ENCODE results near the gene PGM1. TPM values are rescaled to one million over a fixed set of nuclear protein-coding genes. Genes with fewer than 3 reads are reported as not detected.
A peak's percentile ranks its signal among the peaks of the same experiment; 100 is the strongest.

PGM1 gene
- total RNA-seq, 2 experiments from 2014 or later: 43.2 to 56.9 TPM

GRCh38 chr1:63615768-63616420 is 22.7 kb downstream of the PGM1 start:
- BruUV-seq (replicated peaks): no TSS peak
- Histone ChIP-seq H3K4me1 (ENCODE audit: insufficient read depth, low read length, poor library complexity, severe bottlenecking) (peaks cover 4% of the 10 kb centered on the region), H3K4me2 (ENCODE audit: low read length) (no peak overlapping the region), H3K9me3 (ENCODE audit: low read length) (no peaks in the 10 kb centered on the region), H3K27ac (ENCODE audit: low read depth, low read length, poor library complexity, severe bottlenecking) (no peak overlapping the region), H3K36me3 (ENCODE audit: insufficient read depth, low read length) (no peaks in the 10 kb centered on the region), H3K9me2 (ENCODE audit: insufficient read depth, low read length) (no peaks in the 10 kb centered on the region), H3K79me2 (ENCODE audit: insufficient read depth, low read depth, low read length) (no peaks in the 10 kb centered on the region), H3K4me3 (ENCODE audit: low read depth, low read length, poor library complexity, severe bottlenecking) (no peak overlapping the region), H4K20me1 (ENCODE audit: insufficient read depth, low read length) (peaks cover 3% of the 10 kb centered on the region), H2AFZ (ENCODE audit: low read length) (no peak overlapping the region)
- TF ChIP-seq CTCF (conservative IDR thresholded peaks at IDR 0.05; ENCODE audit: low read length) (peak; percentile 88), EZH2phosphoT487 (IDR thresholded peaks at IDR 0.05; ENCODE audit: borderline replicate concordance, low read depth, low read length) (no peak)
- CTCF ChIA-PET (ENCODE audit: unreplicated experiment): no interaction called here
- POLR2A ChIA-PET: no interaction called here
- intact Hi-C loops (cut with micrococcal nuclease; ENCODE audit: unreplicated experiment): loop anchor here (1.0 to 5.0 kb wide), 3 partner anchors 301 to 630 kb away; no protein-coding TSS in a partner anchor
- DNase-seq (ENCODE audit: low spot score): peak; percentile 68

GRCh38 chr1:63617450-63617849 is 24.2 kb downstream of the PGM1 start:
- intact Hi-C loops (cut with micrococcal nuclease; ENCODE audit: unreplicated experiment): loop anchor here (2.0 to 5.0 kb wide), 2 partner anchors 300 to 519 kb away; no protein-coding TSS in a partner anchor
- no TSS peak for BruUV-seq (replicated peaks)
- Histone ChIP-seq H3K36me3 (ENCODE audit: insufficient read depth, low read length) (no peaks in the 10 kb centered on the region), H3K9me3 (ENCODE audit: low read length) (no peaks in the 10 kb centered on the region), H3K9me2 (ENCODE audit: insufficient read depth, low read length) (no peaks in the 10 kb centered on the region), H3K27ac (ENCODE audit: low read depth, low read length, poor library complexity, severe bottlenecking) (no peak overlapping the region), H3K4me2 (ENCODE audit: low read length) (no peak overlapping the region), H4K20me1 (ENCODE audit: insufficient read depth, low read length) (peaks cover 3% of the 10 kb centered on the region), H3K4me3 (ENCODE audit: low read depth, low read length, poor library complexity, severe bottlenecking) (no peak overlapping the region), H3K4me1 (ENCODE audit: insufficient read depth, low read length, poor library complexity, severe bottlenecking) (peaks cover 4% of the 10 kb centered on the region), H2AFZ (ENCODE audit: low read length) (no peak overlapping the region), H3K79me2 (ENCODE audit: insufficient read depth, low read depth, low read length) (no peaks in the 10 kb centered on the region)
- TF ChIP-seq CTCF (conservative IDR thresholded peaks at IDR 0.05; ENCODE audit: low read length) (no peak), EZH2phosphoT487 (IDR thresholded peaks at IDR 0.05; ENCODE audit: borderline replicate concordance, low read depth, low read length) (no peak)
- CTCF ChIA-PET (ENCODE audit: unreplicated experiment): no interaction called here
- POLR2A ChIA-PET: no interaction called here
- DNase-seq (ENCODE audit: low spot score): no peak

GRCh38 chr1:63618011-63618410 is 24.8 kb downstream of the PGM1 start:
- DNase-seq (ENCODE audit: low spot score): no peak
- H3K9me2 ChIP-seq (ENCODE audit: insufficient read depth, low read length): no peaks in the 10 kb centered on the region

More at GRCh38 chr1:63618011-63618410, 24.8 kb downstream of the PGM1 start:
- TF ChIP-seq CTCF (conservative IDR thresholded peaks at IDR 0.05; ENCODE audit: low read length) (no peak), EZH2phosphoT487 (IDR thresholded peaks at IDR 0.05; ENCODE audit: borderline replicate concordance, low read depth, low read length) (no peak)
- Histone ChIP-seq H3K9me3 (ENCODE audit: low read length) (no peaks in the 10 kb centered on the region), H4K20me1 (ENCODE audit: insufficient read depth, low read length) (peaks cover 3% of the 10 kb centered on the region), H3K4me1 (ENCODE audit: insufficient read depth, low read length, poor library complexity, severe bottlenecking) (peaks cover 4% of the 10 kb centered on the region), H3K36me3 (ENCODE audit: insufficient read depth, low read length) (no peaks in the 10 kb centered on the region), H3K4me2 (ENCODE audit: low read length) (no peak overlapping the region), H3K27ac (ENCODE audit: low read depth, low read length, poor library complexity, severe bottlenecking) (no peak overlapping the region), H3K79me2 (ENCODE audit: insufficient read depth, low read depth, low read length) (no peaks in the 10 kb centered on the region), H2AFZ (ENCODE audit: low read length) (no peak overlapping the region), H3K4me3 (ENCODE audit: low read depth, low read length, poor library complexity, severe bottlenecking) (no peak overlapping the region)
- ChIA-PET POLR2A (no interaction called here), CTCF (ENCODE audit: unreplicated experiment) (no interaction called here)
- intact Hi-C loops (cut with micrococcal nuclease; ENCODE audit: unreplicated experiment): loop anchor here (5.0 kb wide), 1 partner anchor 299 kb away; no protein-coding TSS in a partner anchor
- BruUV-seq (replicated peaks): no TSS peak
